SKM-1 treated with dmso at 0.1 percent for 144 hours (cell line): ENCODE data around the gene SLC6A3.

Experiments used
- DNase-seq: peaks from one replicate; lab custom pipeline; 2025; ENCODE audit not compliant: unreplicated experiment; lab: John Stamatoyannopoulos, UW

Gene SLC6A3

GRCh38 chr5:1356873-1357787 is 88.1 kb downstream of the SLC6A3 start:
- DNase-seq, result no peak

GRCh38 chr5:1354576-1354975 is 90.7 kb downstream of the SLC6A3 start:
- DNase-seq, result no peak

- no peak for DNase-seq
Observed at GRCh38 chr5:1352231-1353219, 92.7 kb downstream of the SLC6A3 start.

- no peak for DNase-seq
Observed at GRCh38 chr5:1351156-1351555, 94.1 kb downstream of the SLC6A3 start.

- DNase-seq, result no peak
Observed at GRCh38 chr5:1349246-1349645, 96.0 kb downstream of the SLC6A3 start.

- DNase-seq, result no peak
Observed at GRCh38 chr5:1348986-1349245, 96.3 kb downstream of the SLC6A3 start.

- peak; percentile 15 for DNase-seq
Observed at GRCh38 chr5:1347571-1347970, 97.7 kb downstream of the SLC6A3 start.

- DNase-seq, result no peak
Observed at GRCh38 chr5:1346627-1347440, 98.4 kb downstream of the SLC6A3 start.

GRCh38 chr5:1345876-1346626 is 99.2 kb downstream of the SLC6A3 start:
- DNase-seq, result no peak

GRCh38 chr5:1344975-1345838 is 100.0 kb downstream of the SLC6A3 start, which contains the start of gene CLPTM1L:
TSS of gene CLPTM1L (minus strand) at chr5:1345099. CDS start at chr5:1344841, 258 bp downstream.
- peak; percentile 69 for DNase-seq

- no peak for DNase-seq
Observed at GRCh38 chr5:1343931-1344901, 101.0 kb downstream of the SLC6A3 start.

GRCh38 chr5:1343315-1343751 is 101.9 kb downstream of the SLC6A3 start:
- no peak for DNase-seq
